ENCODE data around the gene LAIR1. TPM values are rescaled to one million over a fixed set of nuclear protein-coding genes. Genes with fewer than 3 reads are reported as not detected.

LAIR1 gene
- total and polyA plus RNA-seq, 12 donors = 3.5 to 80.7 (median 38.5) TPM

- Histone ChIP-seq H3K27ac (no peak overlapping the region), H3K4me3 (no peak overlapping the region), H3K9me3 (replicated peaks in 1 of 3) (no peaks in the 10 kb centered on the region), H3K27me3 (no peaks in the 10 kb centered on the region), H3K36me3 (replicated peaks in 1 of 2) (no peaks in the 10 kb centered on the region), H3K4me1 (replicated peaks in 1 of 2) (no peaks in the 10 kb centered on the region)
- no peak for TF ChIP-seq CTCF (IDR thresholded peaks at IDR 0.05)
- no peak for TF ChIP-seq POLR2A (IDR thresholded peaks at IDR 0.05)
- no peak for DNase-seq
- 54 to 72% (median 65%) methylated on average over 16 to 34 of the region's 34 CpGs for WGBS, 4 donors
- intact Hi-C loops (cut with DNase I) = no loop called here
Measured at GRCh38 chr19:54336893-54337857, 27.6 kb downstream of the LAIR1 start.

- Histone ChIP-seq H3K36me3 (replicated peaks in 1 of 2) (no peaks in the 10 kb centered on the region), H3K27ac (no peak overlapping the region), H3K4me3 (no peak overlapping the region), H3K9me3 (replicated peaks in 1 of 3) (no peaks in the 10 kb centered on the region), H3K27me3 (no peaks in the 10 kb centered on the region), H3K4me1 (replicated peaks in 1 of 2) (no peaks in the 10 kb centered on the region)
- 72 to 83% (median 75%) methylated on average over 10 to 12 of the region's 12 CpGs for WGBS, 4 donors
- intact Hi-C loops (cut with DNase I) = no loop called here
- no peak for DNase-seq
- TF ChIP-seq CTCF (IDR thresholded peaks at IDR 0.05) (no peak), POLR2A (IDR thresholded peaks at IDR 0.05) (no peak)
Measured at GRCh38 chr19:54335979-54336892, 28.5 kb downstream of the LAIR1 start.

- Histone ChIP-seq H3K36me3 (replicated peaks in 1 of 2) (no peaks in the 10 kb centered on the region), H3K27ac (no peak overlapping the region), H3K27me3 (no peaks in the 10 kb centered on the region), H3K4me1 (replicated peaks in 1 of 2) (no peaks in the 10 kb centered on the region), H3K9me3 (replicated peaks in 1 of 3) (no peaks in the 10 kb centered on the region), H3K4me3 (no peak overlapping the region)
- 49 to 62% (median 55%) methylated on average over 5 of the region's 5 CpGs for WGBS, 4 donors
- intact Hi-C loops (cut with DNase I) = no loop called here
- no peak for TF ChIP-seq POLR2A (IDR thresholded peaks at IDR 0.05)
- DNase-seq = no peak
Measured at GRCh38 chr19:54335164-54335563, 29.6 kb downstream of the LAIR1 start.

- Histone ChIP-seq H3K4me3 (no peak overlapping the region), H3K9me3 (replicated peaks in 1 of 3) (no peaks in the 10 kb centered on the region), H3K4me1 (replicated peaks in 1 of 2) (no peaks in the 10 kb centered on the region), H3K27me3 (no peaks in the 10 kb centered on the region), H3K36me3 (replicated peaks in 1 of 2) (no peaks in the 10 kb centered on the region), H3K27ac (no peak overlapping the region)
- TF ChIP-seq CTCF (IDR thresholded peaks at IDR 0.05) = no peak
- no peak for TF ChIP-seq POLR2A (IDR thresholded peaks at IDR 0.05)
- DNase-seq = no peak
- whole genome bisulfite sequencing, 4 donors = 48 to 76% (median 70%) methylated on average over 2 to 3 of the region's 3 CpGs
- intact Hi-C loops (cut with DNase I) = no loop called here
Measured at GRCh38 chr19:54333586-54334298, 31.0 kb downstream of the LAIR1 start.

Data from adrenal gland (tissue), 12 donors.